ENCODE data around the gene PXDC1.
"Not testable (repeated sequence)": the region's sequence is repeated elsewhere in the genome, so short reads cannot be mapped to it uniquely, and the experiment has no call there.

The PXDC1 gene

DNA sequence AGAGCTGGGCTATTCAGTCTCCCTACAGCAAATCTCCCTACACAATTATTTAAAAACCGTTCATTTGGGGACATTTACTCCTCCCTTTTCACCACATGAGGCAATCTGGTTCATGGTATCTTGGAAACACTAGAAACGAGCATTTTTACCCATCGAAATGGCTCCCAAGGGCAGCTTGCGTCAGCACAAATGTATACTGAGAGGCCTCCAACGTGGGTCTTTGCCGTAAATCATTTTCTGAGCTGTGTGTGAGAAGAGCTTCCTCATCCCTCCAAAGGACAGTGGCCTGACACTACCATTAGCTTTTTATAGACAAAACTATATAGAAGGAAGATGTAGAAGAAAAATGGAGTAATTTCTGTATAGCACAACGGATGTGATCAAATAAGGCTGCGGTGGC lies 30.0 kb upstream of the PXDC1 start:
- H3K27ac ChIP-seq (ENCODE audit: low read depth, low read length, severe bottlenecking): no peak overlapping the region
- WGBS, 2 experiments (ENCODE audit: insufficient coverage in 2 of 2): 80 to 93% methylated on average over 6 to 7 of the region's 8 CpGs

DNA sequence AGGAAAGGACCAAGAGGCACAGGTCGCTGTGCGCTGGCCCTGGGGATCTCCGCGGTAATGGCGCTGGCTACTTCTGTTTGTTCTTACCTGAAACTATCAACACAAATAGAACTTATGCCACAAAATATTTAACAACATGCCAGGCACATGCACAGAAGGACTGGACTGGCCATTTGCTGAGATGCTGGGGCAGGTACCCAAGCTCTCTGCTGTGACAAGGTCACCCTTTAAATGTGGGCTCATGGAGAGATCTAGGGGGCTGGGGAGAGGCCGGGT lies 28.0 kb upstream of the PXDC1 start:
- no peaks in the 10 kb centered on the region for H3K36me3 ChIP-seq (ENCODE audit: control insufficient read depth, insufficient read depth, low read length)
- 98 to 100% methylated on average over 1 to 6 of the region's 6 CpGs for WGBS, 2 experiments (ENCODE audit: insufficient coverage in 2 of 2)

More for the DNA sequence above, 30.0 kb upstream of the PXDC1 start:
- Histone ChIP-seq H3K4me1 (ENCODE audit: control insufficient read depth, insufficient read depth, low read length, poor library complexity, severe bottlenecking) (no peaks in the 10 kb centered on the region), H3K36me3 (ENCODE audit: control insufficient read depth, insufficient read depth, low read length) (no peaks in the 10 kb centered on the region), H3K4me3 (ENCODE audit: extremely low read depth, insufficient read depth, low read length, poor library complexity, severe bottlenecking) (no peak overlapping the region), H3K9me3 (ENCODE audit: control insufficient read depth, low read length) (no peaks in the 10 kb centered on the region)

DNA sequence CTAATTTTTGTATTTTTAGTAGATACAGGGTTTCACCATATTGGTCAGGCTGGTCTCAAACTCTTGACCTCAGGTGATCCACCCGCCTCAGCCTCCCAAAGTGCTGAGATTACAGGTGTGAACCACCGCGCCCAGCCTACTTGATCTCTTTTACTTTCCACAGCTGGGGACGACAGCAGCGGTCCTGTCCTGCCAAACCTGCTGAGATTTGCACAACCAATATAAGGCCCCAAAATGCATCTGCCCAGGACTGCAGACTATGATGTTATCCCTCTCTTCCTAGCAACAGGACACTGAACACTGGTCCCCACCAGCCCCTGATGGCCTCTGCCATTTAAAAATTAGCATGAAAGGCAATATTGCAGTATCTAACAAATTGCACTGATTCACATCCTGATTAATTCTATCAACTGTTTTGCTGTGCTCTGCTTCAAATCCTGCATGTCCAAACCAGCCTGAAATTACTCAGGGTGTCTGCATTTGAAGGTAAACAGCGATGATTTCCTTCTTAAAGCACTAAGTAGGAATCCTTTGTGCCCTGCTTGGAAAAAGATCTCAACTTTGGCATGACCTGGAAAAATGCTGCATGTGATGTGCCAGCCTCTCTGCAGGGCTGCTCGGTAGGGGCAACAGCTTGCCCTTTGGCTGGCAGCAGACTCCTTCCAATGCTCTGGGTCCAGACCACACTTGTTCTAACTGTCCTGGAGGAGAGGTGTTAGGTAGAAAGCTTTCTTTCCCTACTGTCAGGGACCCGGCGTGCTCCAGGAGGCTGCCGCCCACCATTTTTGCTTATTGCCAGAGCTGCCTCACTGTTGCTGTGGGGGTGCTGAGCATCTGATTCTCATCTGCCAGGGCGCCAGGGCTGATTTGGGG lies 27.4 kb upstream of the PXDC1 start:
- Histone ChIP-seq H3K27ac (ENCODE audit: low read depth, low read length, severe bottlenecking) (no peak overlapping the region), H3K9me3 (ENCODE audit: control insufficient read depth, low read length) (no peaks in the 10 kb centered on the region), H3K36me3 (ENCODE audit: control insufficient read depth, insufficient read depth, low read length) (no peaks in the 10 kb centered on the region), H3K4me1 (ENCODE audit: control insufficient read depth, insufficient read depth, low read length, poor library complexity, severe bottlenecking) (no peaks in the 10 kb centered on the region), H3K4me3 (ENCODE audit: extremely low read depth, insufficient read depth, low read length, poor library complexity, severe bottlenecking) (no peak overlapping the region)
- WGBS, 2 experiments (ENCODE audit: insufficient coverage in 2 of 2): 95 to 99% methylated on average over 6 to 11 of the region's 11 CpGs

More for the DNA sequence above, 28.0 kb upstream of the PXDC1 start:
- Histone ChIP-seq H3K4me1 (ENCODE audit: control insufficient read depth, insufficient read depth, low read length, poor library complexity, severe bottlenecking) (no peaks in the 10 kb centered on the region), H3K27ac (ENCODE audit: low read depth, low read length, severe bottlenecking) (no peak overlapping the region), H3K9me3 (ENCODE audit: control insufficient read depth, low read length) (no peaks in the 10 kb centered on the region), H3K4me3 (ENCODE audit: extremely low read depth, insufficient read depth, low read length, poor library complexity, severe bottlenecking) (no peak overlapping the region)

DNA sequence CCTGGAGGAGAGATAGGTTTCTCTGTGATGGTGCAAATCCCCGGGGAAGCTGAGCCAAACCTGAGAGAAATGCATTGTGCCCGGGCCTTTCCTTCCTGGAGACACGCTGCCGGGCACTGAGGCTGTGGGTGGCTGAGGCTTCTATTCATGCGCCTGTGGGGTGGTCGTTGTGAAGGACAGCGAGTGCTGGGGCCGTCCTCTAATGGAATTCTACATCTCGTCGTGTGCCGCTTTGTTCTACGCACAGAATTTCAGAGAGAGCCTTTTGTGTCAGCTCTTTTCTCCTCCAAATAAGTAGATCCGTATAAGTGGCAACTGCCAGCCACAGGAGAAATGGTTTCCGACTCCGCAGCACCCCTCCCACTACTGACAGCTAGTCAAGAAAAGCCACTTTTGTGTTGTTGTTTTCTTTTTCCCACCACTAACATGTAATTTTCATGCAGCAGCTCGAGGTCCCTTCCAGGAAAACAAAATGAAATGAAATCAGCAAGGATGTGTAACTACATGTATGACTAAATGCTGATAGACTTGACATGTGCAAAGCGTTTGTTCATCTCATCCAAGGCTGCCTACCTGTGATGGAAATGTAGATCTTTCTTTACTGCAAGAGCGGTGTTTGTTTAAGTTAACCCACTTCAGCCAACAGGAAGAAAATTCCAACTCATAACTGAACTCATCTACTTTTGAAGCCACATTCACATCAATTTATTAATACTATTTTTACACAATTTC lies 26.4 kb upstream of the PXDC1 start:
- no peak overlapping the region for H3K4me3 ChIP-seq (ENCODE audit: extremely low read depth, insufficient read depth, low read length, poor library complexity, severe bottlenecking)

DNA sequence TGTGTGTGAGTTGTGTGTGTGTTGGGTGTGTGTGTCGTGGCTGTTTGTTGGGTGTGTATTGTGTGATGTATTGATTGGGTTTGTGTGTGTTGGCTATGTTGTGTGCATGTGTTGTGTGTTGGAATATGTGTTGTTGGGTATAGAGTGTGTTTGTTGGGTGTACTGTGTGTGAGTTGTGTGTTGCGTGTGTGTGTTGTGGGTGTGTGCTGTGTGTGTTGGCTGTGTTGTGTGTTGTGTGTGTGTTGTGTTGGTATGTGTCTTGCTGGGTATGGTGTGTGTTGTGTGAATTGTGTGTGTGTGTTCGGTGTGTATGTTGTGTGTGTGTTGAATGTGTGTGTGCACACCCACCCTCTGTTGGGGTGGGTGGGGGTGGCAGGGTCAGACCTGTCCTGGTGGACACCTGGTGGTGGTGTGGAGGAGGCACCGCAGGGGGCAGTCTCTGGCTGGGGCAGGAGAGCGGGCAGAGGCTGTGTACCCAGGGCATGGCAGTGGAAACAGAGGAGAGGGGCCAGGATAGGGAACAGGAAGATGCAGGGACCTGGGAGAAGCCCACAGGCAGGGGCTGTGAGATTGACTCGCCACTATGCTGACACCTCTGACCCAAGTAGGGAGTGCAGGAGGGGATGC lies 25.5 kb upstream of the PXDC1 start:
- H3K9me3 ChIP-seq (ENCODE audit: control insufficient read depth, low read length): no peaks in the 10 kb centered on the region
- no peaks in the 10 kb centered on the region for H3K4me1 ChIP-seq (ENCODE audit: control insufficient read depth, insufficient read depth, low read length, poor library complexity, severe bottlenecking)
- no peak overlapping the region for H3K27ac ChIP-seq (ENCODE audit: low read depth, low read length, severe bottlenecking)
- H3K4me3 ChIP-seq (ENCODE audit: extremely low read depth, insufficient read depth, low read length, poor library complexity, severe bottlenecking): no peak overlapping the region
- H3K36me3 ChIP-seq (ENCODE audit: control insufficient read depth, insufficient read depth, low read length): no peaks in the 10 kb centered on the region
- WGBS, 2 experiments (ENCODE audit: insufficient coverage in 2 of 2): 77 to 85% methylated on average over 4 to 6 of the region's 6 CpGs

More for the DNA sequence above, 26.4 kb upstream of the PXDC1 start:
- WGBS, 2 experiments (ENCODE audit: insufficient coverage in 2 of 2): 70 to 86% methylated on average over 15 to 17 of the region's 18 CpGs
- Histone ChIP-seq H3K4me1 (ENCODE audit: control insufficient read depth, insufficient read depth, low read length, poor library complexity, severe bottlenecking) (no peaks in the 10 kb centered on the region), H3K27ac (ENCODE audit: low read depth, low read length, severe bottlenecking) (no peak overlapping the region), H3K9me3 (ENCODE audit: control insufficient read depth, low read length) (no peaks in the 10 kb centered on the region), H3K36me3 (ENCODE audit: control insufficient read depth, insufficient read depth, low read length) (no peaks in the 10 kb centered on the region)

DNA sequence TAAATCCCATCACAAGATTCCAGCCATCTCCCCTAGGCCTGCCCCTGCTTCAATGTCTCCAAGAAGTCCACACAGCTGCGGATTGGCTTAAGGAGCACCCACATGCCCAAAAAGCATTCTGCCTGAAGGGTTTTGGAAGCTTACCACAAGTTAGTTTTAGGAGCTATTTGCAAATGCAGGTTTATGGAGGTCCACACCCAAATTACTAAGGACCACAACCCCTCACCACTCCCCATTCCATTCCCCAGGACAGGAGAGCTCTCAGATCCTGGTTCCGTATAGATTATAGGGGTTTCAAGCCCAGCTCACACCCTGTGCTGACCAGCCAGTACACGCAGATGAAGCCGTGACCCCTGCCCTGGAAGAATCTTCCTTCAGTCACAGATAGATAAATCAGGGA lies 24.3 kb upstream of the PXDC1 start:
- no peaks in the 10 kb centered on the region for H3K4me1 ChIP-seq (ENCODE audit: control insufficient read depth, insufficient read depth, low read length, poor library complexity, severe bottlenecking)
- 95 to 100% methylated on average over 3 of the region's 4 CpGs for WGBS, 2 experiments (ENCODE audit: insufficient coverage in 2 of 2)
- no peaks in the 10 kb centered on the region for H3K9me3 ChIP-seq (ENCODE audit: control insufficient read depth, low read length)
- H3K27ac ChIP-seq (ENCODE audit: low read depth, low read length, severe bottlenecking): no peak overlapping the region
- H3K4me3 ChIP-seq (ENCODE audit: extremely low read depth, insufficient read depth, low read length, poor library complexity, severe bottlenecking): no peak overlapping the region
- no peaks in the 10 kb centered on the region for H3K36me3 ChIP-seq (ENCODE audit: control insufficient read depth, insufficient read depth, low read length)

DNA sequence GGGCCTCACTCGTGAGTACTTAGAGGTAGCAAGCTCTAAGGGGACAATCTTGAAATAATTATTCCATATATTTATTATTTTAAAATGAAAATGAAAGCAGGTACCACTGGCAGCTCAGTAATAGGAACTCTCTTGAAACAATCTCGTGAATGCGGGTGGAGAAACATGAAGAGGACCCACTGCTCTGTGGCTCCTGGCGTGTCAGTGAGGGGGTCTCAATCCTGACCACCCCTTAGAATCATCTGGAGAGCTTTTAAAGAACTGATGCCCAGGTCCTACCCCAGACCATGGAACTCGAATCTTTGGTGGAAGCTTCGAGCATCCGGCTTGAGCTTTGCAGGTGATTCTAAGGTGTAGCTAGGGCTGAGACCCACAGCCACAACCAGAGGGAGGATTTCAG lies 23.9 kb upstream of the PXDC1 start:
- Histone ChIP-seq H3K4me1 (ENCODE audit: control insufficient read depth, insufficient read depth, low read length, poor library complexity, severe bottlenecking) (no peaks in the 10 kb centered on the region), H3K36me3 (ENCODE audit: control insufficient read depth, insufficient read depth, low read length) (no peaks in the 10 kb centered on the region), H3K9me3 (ENCODE audit: control insufficient read depth, low read length) (no peaks in the 10 kb centered on the region), H3K4me3 (ENCODE audit: extremely low read depth, insufficient read depth, low read length, poor library complexity, severe bottlenecking) (no peak overlapping the region), H3K27ac (ENCODE audit: low read depth, low read length, severe bottlenecking) (no peak overlapping the region)
- WGBS, 2 experiments (ENCODE audit: insufficient coverage in 2 of 2): 89 to 90% methylated on average over 6 of the region's 7 CpGs

DNA sequence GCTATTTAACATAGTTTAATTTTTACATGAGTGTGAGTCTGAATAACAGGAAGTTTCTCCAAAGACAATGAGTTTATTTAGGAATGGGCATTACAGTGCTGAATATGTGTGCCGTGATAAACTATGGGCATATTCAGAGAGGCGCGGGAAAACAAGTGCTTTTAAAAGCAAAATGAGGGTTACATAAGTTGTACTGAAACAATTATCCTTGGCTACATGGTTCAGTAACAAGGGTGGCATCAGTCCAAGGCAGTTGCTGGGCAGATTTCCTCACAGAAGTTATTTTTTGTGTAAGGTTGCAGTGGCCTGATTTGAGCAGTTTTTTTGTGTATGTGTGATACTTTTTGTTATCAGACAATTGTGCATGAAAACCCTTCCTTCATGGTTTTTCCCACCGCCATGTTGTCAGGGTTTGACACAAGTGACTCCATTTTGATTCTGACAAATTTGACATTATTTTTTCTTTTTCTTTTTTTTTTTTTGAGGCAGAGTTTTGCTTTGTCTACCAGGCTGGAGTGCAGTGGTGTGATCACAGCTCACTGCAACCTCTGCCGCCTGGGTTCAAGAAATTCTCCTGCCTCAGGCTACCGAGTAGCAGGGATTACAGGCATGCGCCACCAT lies 22.3 kb upstream of the PXDC1 start:
- no peak overlapping the region for H3K27ac ChIP-seq (ENCODE audit: low read depth, low read length, severe bottlenecking)
- H3K4me1 ChIP-seq (ENCODE audit: control insufficient read depth, insufficient read depth, low read length, poor library complexity, severe bottlenecking): no peaks in the 10 kb centered on the region
- no peaks in the 10 kb centered on the region for H3K36me3 ChIP-seq (ENCODE audit: control insufficient read depth, insufficient read depth, low read length)
- WGBS, 2 experiments (ENCODE audit: insufficient coverage in 2 of 2): 91 to 100% methylated on average over 5 to 6 of the region's 7 CpGs
- H3K4me3 ChIP-seq (ENCODE audit: extremely low read depth, insufficient read depth, low read length, poor library complexity, severe bottlenecking): no peak overlapping the region
- H3K9me3 ChIP-seq (ENCODE audit: control insufficient read depth, low read length): no peaks in the 10 kb centered on the region

DNA sequence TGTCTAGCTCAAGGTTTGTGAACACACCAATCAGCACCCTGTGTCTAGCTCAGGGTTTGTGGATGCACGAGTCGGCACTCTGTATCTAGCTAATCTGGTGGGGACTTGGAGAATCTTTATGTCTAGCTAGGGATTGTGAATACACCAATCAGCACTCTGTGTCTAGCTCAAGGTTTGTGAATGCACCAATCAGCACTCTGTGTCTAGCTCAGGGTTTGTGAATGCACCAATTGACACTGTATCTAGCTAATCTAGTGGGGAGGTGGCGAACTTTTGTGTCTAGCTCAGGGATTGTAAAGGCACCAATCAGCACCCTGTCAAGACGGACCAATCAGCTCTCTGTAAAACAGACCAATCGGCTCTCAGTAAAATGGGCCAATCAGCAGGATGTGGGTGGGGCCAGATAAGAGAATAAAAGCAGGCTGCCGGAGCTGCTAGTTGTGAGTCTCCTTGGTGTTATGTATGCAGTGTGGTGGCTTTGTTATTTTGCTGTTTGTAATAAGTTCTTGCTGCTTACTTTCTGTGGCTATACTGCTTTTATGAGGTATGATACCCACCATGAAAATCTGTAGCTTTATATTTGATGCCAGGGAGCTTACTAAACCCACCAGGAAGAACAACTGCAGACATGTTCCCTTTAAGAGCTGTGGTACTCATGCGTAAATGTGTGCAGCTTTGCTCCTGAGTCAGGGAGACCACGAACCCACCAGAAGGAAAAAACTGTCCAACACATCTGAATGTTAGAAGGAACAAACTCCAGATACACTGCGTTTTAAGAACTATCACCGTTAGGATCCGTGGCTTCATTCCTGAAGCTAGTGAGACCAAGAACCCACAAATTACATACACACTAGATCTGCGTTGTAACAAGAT lies 20.9 kb upstream of the PXDC1 start:
- not testable (repeated sequence) for H3K36me3 ChIP-seq (ENCODE audit: control insufficient read depth, insufficient read depth, low read length); H3K9me3 ChIP-seq (ENCODE audit: control insufficient read depth, low read length); H3K4me3 ChIP-seq (ENCODE audit: extremely low read depth, insufficient read depth, low read length, poor library complexity, severe bottlenecking); H3K27ac ChIP-seq (ENCODE audit: low read depth, low read length, severe bottlenecking); H3K4me1 ChIP-seq (ENCODE audit: control insufficient read depth, insufficient read depth, low read length, poor library complexity, severe bottlenecking)
- WGBS, 2 experiments (ENCODE audit: insufficient coverage in 2 of 2): 94 to 99% methylated on average over 7 to 12 of the region's 12 CpGs

DNA sequence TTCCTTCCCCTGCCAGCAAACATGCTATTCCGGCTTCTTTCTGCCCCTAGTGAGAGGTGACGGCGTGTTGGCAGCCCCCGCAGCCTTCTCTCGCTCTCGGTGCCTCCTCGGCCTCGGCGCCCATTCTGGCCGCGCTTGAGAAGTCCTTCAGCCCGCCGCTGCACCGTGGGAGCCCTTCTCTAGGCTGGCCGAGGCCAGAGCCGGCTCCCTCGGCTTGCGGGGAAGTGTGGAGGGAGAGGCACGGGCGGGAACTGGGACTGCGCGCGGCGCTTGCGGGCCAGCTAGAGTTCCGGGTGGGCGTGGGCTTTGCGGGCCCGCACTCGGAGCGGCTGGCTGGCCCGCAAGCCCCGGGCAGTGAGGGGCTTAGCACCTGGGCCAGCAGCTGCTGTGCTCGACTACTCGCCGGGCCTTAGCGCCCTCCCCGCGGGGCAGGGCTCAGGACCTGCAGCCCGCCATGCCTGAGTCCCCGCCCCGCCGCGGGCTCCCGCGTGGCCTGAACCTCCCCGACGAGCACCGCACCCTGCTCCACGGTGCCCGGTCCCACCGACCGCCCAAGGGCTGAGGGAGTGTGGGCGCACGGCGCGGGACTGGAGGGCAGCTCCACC lies 20.0 kb upstream of the PXDC1 start:
- H3K4me3 ChIP-seq (ENCODE audit: extremely low read depth, insufficient read depth, low read length, poor library complexity, severe bottlenecking): no peak overlapping the region
- 91 to 97% methylated on average over 23 to 48 of the region's 57 CpGs for WGBS, 2 experiments (ENCODE audit: insufficient coverage in 2 of 2)
- no peaks in the 10 kb centered on the region for H3K36me3 ChIP-seq (ENCODE audit: control insufficient read depth, insufficient read depth, low read length)

More for the DNA sequence above, 20.0 kb upstream of the PXDC1 start:
- Histone ChIP-seq H3K27ac (ENCODE audit: low read depth, low read length, severe bottlenecking) (no peak overlapping the region), H3K9me3 (ENCODE audit: control insufficient read depth, low read length) (no peaks in the 10 kb centered on the region), H3K4me1 (ENCODE audit: control insufficient read depth, insufficient read depth, low read length, poor library complexity, severe bottlenecking) (no peaks in the 10 kb centered on the region)

All from mesodermal cell (in vitro differentiated cells).